MCF 10A (cell line): ENCODE data around the gene TMEFF2. TPM values are rescaled to one million over a fixed set of nuclear protein-coding genes. Genes with fewer than 3 reads are reported as not detected.
"Not testable (repeated sequence)": the region's sequence is repeated elsewhere in the genome, so short reads cannot be mapped to it uniquely, and the experiment has no call there.

Experiments used
- BruUV-seq: library from RNA; stranded (reverse); fragments of 400-500 nt; replicated peaks from 2 replicates; lab custom pipeline; 2021; lab: Mats Ljungman, UMichigan
- CTCF ChIA-PET: fragments of 300-600 bp; sonication (Branson Sonifier 250); formaldehyde crosslinking; extraction: SDS; loops from one replicate; lab custom pipeline; 2021; ENCODE audit warnings: antibody characterized with exemption, inconsistent platforms; lab: Yijun Ruan, JAX
- POLR2A ChIA-PET: fragments of 300-600, 350-650 bp; sonication (Branson Sonifier 250); formaldehyde crosslinking; extraction: SDS; loops from one replicate; lab custom pipeline; 2020; ENCODE audit warnings: antibody characterized with exemption, inconsistent platforms; lab: Yijun Ruan, JAX
- DNase-seq: peaks from one replicate; pipeline ENCODE4 v3.0.0-alpha.2; 2018; ENCODE audit not compliant: unreplicated experiment
- H3K27ac Mint-ChIP-seq: one replicate; pipeline ENCODE4 v1.8.0; 2022; ENCODE audit warnings: mild to moderate bottlenecking, low read depth, mixed read lengths; ENCODE audit not compliant: unreplicated experiment
- H3K27me3 Mint-ChIP-seq: one replicate; pipeline ENCODE4 v1.8.0; 2022; ENCODE audit warnings: mixed read lengths; ENCODE audit not compliant: insufficient read depth, unreplicated experiment
- H3K36me3 Mint-ChIP-seq: one replicate; pipeline ENCODE4 v1.8.0; 2022; ENCODE audit warnings: mild to moderate bottlenecking, moderate library complexity, mixed read lengths; ENCODE audit not compliant: insufficient read depth, unreplicated experiment
- H3K4me1 Mint-ChIP-seq: one replicate; pipeline ENCODE4 v1.8.0; 2022; ENCODE audit warnings: mixed read lengths; ENCODE audit not compliant: insufficient read depth, unreplicated experiment
- H3K4me3 Mint-ChIP-seq: one replicate; pipeline ENCODE4 v1.8.0; 2022; ENCODE audit warnings: mild to moderate bottlenecking, moderate library complexity, mixed read lengths; ENCODE audit not compliant: unreplicated experiment
- H3K9me3 Mint-ChIP-seq: one replicate; pipeline ENCODE4 v1.8.0; 2022; ENCODE audit warnings: mixed read lengths; ENCODE audit not compliant: unreplicated experiment
- CTCF ChIP-seq: fragments of 200-600 bp; IDR thresholded peaks from one replicate; pipeline ENCODE4 v1.8.0; 2022; ENCODE audit warnings: antibody characterized with exemption, mild to moderate bottlenecking; ENCODE audit not compliant: unreplicated experiment
- intact Hi-C: fragments of 100-400 bp; cut with micrococcal nuclease; formaldehyde crosslinking; loops from 2 replicates; pipeline ENCODE4 v1.14.1; 2022
- total RNA-seq: library from RNA; stranded (reverse); gene quantifications from 2 replicates; pipeline ENCODE4 v1.2.3, GENCODE V29; 2022

TMEFF2 gene
- total RNA-seq, 1 experiment from 2014 or later = not detected

GRCh38 chr2:191926671-191927070 is 268.1 kb downstream of the TMEFF2 start:
- Mint-ChIP-seq H3K27ac (no peak overlapping the region), H3K36me3 (no peaks in the 10 kb centered on the region), H3K4me3 (no peak overlapping the region), H3K9me3 (no peaks in the 10 kb centered on the region), H3K27me3 (no peaks in the 10 kb centered on the region), H3K4me1 (peaks cover 20% of the 10 kb centered on the region)
- BruUV-seq = no TSS peak
- POLR2A ChIA-PET = interaction anchor here (0.6 to 2.0 kb wide), 4 partner anchors 8 to 83 kb away, joined by 3 to 9 read pairs (median 4); no protein-coding TSS in a partner anchor
- no peak for DNase-seq
- TF ChIP-seq CTCF = no peak
- CTCF ChIA-PET = interaction anchor here (0.6 to 1.0 kb wide), 2 partner anchors 55 to 295 kb away, joined by 3 to 4 read pairs; no protein-coding TSS in a partner anchor
- intact Hi-C loops = no loop called here

- peaks cover 20% of the 10 kb centered on the region for H3K4me1 Mint-ChIP-seq
- CTCF ChIA-PET = no interaction called here
- no TSS peak for BruUV-seq
- H3K36me3 Mint-ChIP-seq = no peaks in the 10 kb centered on the region
- H3K27ac Mint-ChIP-seq = no peak overlapping the region
- DNase-seq = no peak
- H3K9me3 Mint-ChIP-seq = no peaks in the 10 kb centered on the region
- POLR2A ChIA-PET = interaction anchor here (1.4 kb wide), 1 partner anchor 10 kb away, joined by 4 read pairs; no protein-coding TSS in a partner anchor
- TF ChIP-seq CTCF = no peak
- intact Hi-C loops = no loop called here
- H3K27me3 Mint-ChIP-seq = no peaks in the 10 kb centered on the region
- H3K4me3 Mint-ChIP-seq = no peak overlapping the region
Observed at GRCh38 chr2:191923652-191923997, 271.1 kb downstream of the TMEFF2 start.

- ChIA-PET POLR2A (interaction anchor here (0.6 to 1.4 kb wide), 2 partner anchors 10 to 322 kb away, joined by 3 to 4 read pairs; no protein-coding TSS in a partner anchor), CTCF (interaction anchor here (0.6 to 1.6 kb wide), 2 partner anchors 240 to 246 kb away, joined by 3 to 5 read pairs; no protein-coding TSS in a partner anchor)
- BruUV-seq = no TSS peak
- H3K9me3 Mint-ChIP-seq = no peaks in the 10 kb centered on the region
- H3K27ac Mint-ChIP-seq = no peak overlapping the region
- H3K4me3 Mint-ChIP-seq = no peak overlapping the region
- peaks cover 16% of the 10 kb centered on the region for H3K4me1 Mint-ChIP-seq
- no peaks in the 10 kb centered on the region for H3K27me3 Mint-ChIP-seq
- intact Hi-C loops = no loop called here
- TF ChIP-seq CTCF = no peak
- H3K36me3 Mint-ChIP-seq = no peaks in the 10 kb centered on the region
- DNase-seq = no peak
Observed at GRCh38 chr2:191922736-191923651, 271.7 kb downstream of the TMEFF2 start.

GRCh38 chr2:191921650-191922049 is 273.1 kb downstream of the TMEFF2 start:
- intact Hi-C loops, POLR2A ChIA-PET, H3K27me3 Mint-ChIP-seq, H3K4me3 Mint-ChIP-seq, BruUV-seq, H3K36me3 Mint-ChIP-seq, H3K4me1 Mint-ChIP-seq, DNase-seq, H3K27ac Mint-ChIP-seq, H3K9me3 Mint-ChIP-seq: not testable (repeated sequence)
- CTCF ChIA-PET = interaction anchor here (1.6 kb wide), 1 partner anchor 241 kb away, joined by 5 read pairs; no protein-coding TSS in a partner anchor
